ENCODE results near the gene COG1.

Gene COG1

DNA sequence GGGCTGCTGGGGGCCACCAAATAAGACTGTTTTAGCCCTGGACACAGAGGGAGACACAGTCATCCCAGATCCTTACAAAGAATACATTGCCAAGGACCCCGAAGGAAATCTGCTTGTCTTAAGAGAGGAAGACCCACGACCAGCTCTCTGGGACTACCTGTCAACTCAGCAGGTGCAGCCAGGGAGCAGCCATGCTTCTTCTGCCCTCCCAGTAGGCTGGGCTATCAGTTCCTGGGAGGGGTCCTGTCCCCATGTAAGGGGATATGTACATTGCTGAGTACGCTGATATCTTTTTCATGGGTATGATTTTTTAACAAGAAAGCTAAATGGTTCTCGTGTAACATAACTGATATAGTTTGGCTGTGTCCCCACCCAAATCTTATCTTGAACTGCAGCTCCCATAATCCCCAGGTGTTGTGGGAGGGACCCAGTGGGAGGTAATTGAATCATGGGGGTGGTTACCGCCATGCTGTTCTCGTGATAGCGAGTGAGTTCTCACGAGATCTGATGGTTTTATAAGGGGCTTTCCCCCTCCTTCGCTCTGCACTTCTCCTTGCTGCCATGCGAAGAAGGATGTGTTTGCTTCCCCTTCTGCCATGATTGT, 16.8 kb upstream of the COG1 start:
- no peaks in the 10 kb centered on the region for H3K9me3 ChIP-seq (ENCODE audit: insufficient read depth, low read length, severe bottlenecking)
- no peak overlapping the region for H3K4me2 ChIP-seq (ENCODE audit: insufficient read depth, low read length)
- H3K36me3 ChIP-seq (ENCODE audit: insufficient read depth, low read length) = no peaks in the 10 kb centered on the region
- H3K27ac ChIP-seq (ENCODE audit: low read length) = no peak overlapping the region
- no peak for DNase-seq
- TF ChIP-seq EZH2 (IDR thresholded peaks at IDR 0.05; ENCODE audit: borderline replicate concordance, low read depth, low read length, severe bottlenecking) = no peak
- TF ChIP-seq CTCF (IDR thresholded peaks at IDR 0.05; ENCODE audit: borderline replicate concordance, extremely low read depth, low read length, poor library complexity, severe bottlenecking) = no peak
- no peak overlapping the region for H2AFZ ChIP-seq (ENCODE audit: low read depth, low read length)
- H3K4me3 ChIP-seq (ENCODE audit: low read depth in 1 of 2, low read length in 2 of 2) = no peak overlapping the region
- no peak for ATAC-seq (ENCODE audit: insufficient read depth, low read depth)
- H3K9ac ChIP-seq (ENCODE audit: low read depth, low read length) = no peak overlapping the region
- no peaks in the 10 kb centered on the region for H3K27me3 ChIP-seq (ENCODE audit: insufficient read depth, low read length, poor library complexity)
- 0 out of 2 replicates have a peak, but pooled peaks cover 2% of the 10 kb centered on the region for H3K4me1 ChIP-seq (ENCODE audit: insufficient read depth, low read length)
- H3K79me2 ChIP-seq (ENCODE audit: insufficient read depth, low read length) = no peaks in the 10 kb centered on the region
- no peaks in the 10 kb centered on the region for H4K20me1 ChIP-seq (ENCODE audit: insufficient read depth, low read length)

DNA sequence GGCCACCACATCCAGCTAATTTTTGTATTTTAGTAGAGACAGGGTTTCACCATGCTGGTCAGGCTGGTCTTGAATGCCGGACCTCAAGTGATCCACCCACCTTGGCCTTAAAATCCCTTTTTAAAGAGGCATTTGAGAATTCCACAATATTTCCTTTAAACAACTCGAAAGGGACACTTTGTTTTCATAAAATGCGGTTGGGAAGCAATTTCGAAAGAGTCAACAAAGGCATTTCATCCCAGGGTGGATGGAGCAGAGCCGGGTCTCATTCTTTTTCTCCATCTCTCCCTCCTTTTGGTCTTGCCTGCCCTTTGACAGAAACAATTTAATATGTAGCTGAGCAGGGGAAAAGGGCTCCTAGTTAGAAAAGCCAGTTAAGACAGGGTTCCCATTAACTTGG, 13.5 kb upstream of the COG1 start:
- Histone ChIP-seq H3K36me3 (ENCODE audit: insufficient read depth, low read length) (no peaks in the 10 kb centered on the region), H3K4me2 (ENCODE audit: insufficient read depth, low read length) (no peak overlapping the region), H3K4me3 (ENCODE audit: low read depth in 1 of 2, low read length in 2 of 2) (no peak overlapping the region), H4K20me1 (ENCODE audit: insufficient read depth, low read length) (no peaks in the 10 kb centered on the region; the same call in 1 of the 2 replicates), H2AFZ (ENCODE audit: low read depth, low read length) (no peak overlapping the region), H3K9ac (ENCODE audit: low read depth, low read length) (no peak overlapping the region), H3K9me3 (ENCODE audit: insufficient read depth, low read length, severe bottlenecking) (no peaks in the 10 kb centered on the region), H3K27ac (ENCODE audit: low read length) (no peak overlapping the region), H3K4me1 (ENCODE audit: insufficient read depth, low read length) (no peaks in the 10 kb centered on the region), H3K27me3 (ENCODE audit: insufficient read depth, low read length, poor library complexity) (no peaks in the 10 kb centered on the region), H3K79me2 (ENCODE audit: insufficient read depth, low read length) (no peaks in the 10 kb centered on the region)
- DNase-seq = no peak
- TF ChIP-seq CTCF (IDR thresholded peaks at IDR 0.05; ENCODE audit: borderline replicate concordance, extremely low read depth, low read length, poor library complexity, severe bottlenecking) = no peak
- TF ChIP-seq EZH2 (IDR thresholded peaks at IDR 0.05; ENCODE audit: borderline replicate concordance, low read depth, low read length, severe bottlenecking) = no peak
- ATAC-seq (ENCODE audit: insufficient read depth, low read depth) = no peak

- no peak overlapping the region for H3K27ac ChIP-seq (ENCODE audit: low read length)
- no peaks in the 10 kb centered on the region for H3K27me3 ChIP-seq (ENCODE audit: insufficient read depth, low read length, poor library complexity)
- H3K4me3 ChIP-seq (ENCODE audit: low read depth in 1 of 2, low read length in 2 of 2) = no peak overlapping the region
- no peaks in the 10 kb centered on the region for H3K4me1 ChIP-seq (ENCODE audit: insufficient read depth, low read length)
- no peak overlapping the region for H2AFZ ChIP-seq (ENCODE audit: low read depth, low read length)
- H3K4me2 ChIP-seq (ENCODE audit: insufficient read depth, low read length) = no peak overlapping the region
- no peaks in the 10 kb centered on the region; the same call in 1 of the 2 replicates for H4K20me1 ChIP-seq (ENCODE audit: insufficient read depth, low read length)
- no peak overlapping the region for H3K9ac ChIP-seq (ENCODE audit: low read depth, low read length)
- DNase-seq = no peak
- no peaks in the 10 kb centered on the region for H3K9me3 ChIP-seq (ENCODE audit: insufficient read depth, low read length, severe bottlenecking)
- no peaks in the 10 kb centered on the region for H3K36me3 ChIP-seq (ENCODE audit: insufficient read depth, low read length)
- no peaks in the 10 kb centered on the region for H3K79me2 ChIP-seq (ENCODE audit: insufficient read depth, low read length)
- no peak for TF ChIP-seq CTCF (IDR thresholded peaks at IDR 0.05; ENCODE audit: borderline replicate concordance, extremely low read depth, low read length, poor library complexity, severe bottlenecking)
- ATAC-seq (ENCODE audit: insufficient read depth, low read depth) = no peak
These were observed 13.0 kb upstream of the COG1 start for GRCh38 chr17:73179878-73180277.

Measured in DND-41 (cell line).